IMR-90 (cell line): ENCODE results near the gene SCYGR5. TPM values are rescaled to one million over a fixed set of nuclear protein-coding genes. Genes with fewer than 3 reads are reported as not detected.

Experiments
- ATAC-seq: fragments of 200-7000 bp; cut with Tn5 transposase; 2 replicates; pipeline ENCODE4 v1.9.1; 2020; ENCODE audit warnings: low read depth, mild to moderate bottlenecking, moderate library complexity
- BruUV-seq: library from RNA; stranded (reverse); fragments of 400-500 nt; replicated peaks from 2 replicates; lab custom pipeline; 2021; lab: Mats Ljungman, UMichigan
- CTCF ChIA-PET: fragments of 300-600 bp; formaldehyde crosslinking; extraction: SDS; loops from one replicate; lab custom pipeline; 2021; ENCODE audit warnings: antibody characterized with exemption; lab: Yijun Ruan, JAX
- POLR2A ChIA-PET: fragments of 300-600 bp; sonication (Branson Sonifier 250); formaldehyde crosslinking; loops from one replicate; lab custom pipeline; 2022; ENCODE audit warnings: antibody characterized with exemption; ENCODE audit not compliant: unreplicated experiment; lab: Charles Lee
- DNase-seq: peaks from one replicate; pipeline ENCODE4 v3.0.0; 2013
- H2AFZ ChIP-seq: replicated peaks from 2 replicates; pipeline ENCODE3; 2013; ENCODE audit warnings: low read length, mild to moderate bottlenecking; ENCODE audit not compliant: poor library complexity
- H2AK5ac ChIP-seq: 2 replicates; pipeline ENCODE4 v1.6.1; 2013; ENCODE audit warnings: low read depth, low read length, inconsistent platforms
- H2AK9ac ChIP-seq: replicated peaks from 2 replicates; pipeline ENCODE3; 2013; ENCODE audit warnings: mild to moderate bottlenecking, low read depth, low read length, moderate library complexity; ENCODE audit not compliant: poor library complexity
- H2BK120ac ChIP-seq: 2 replicates; pipeline ENCODE4 v1.6.1; 2013; ENCODE audit warnings: low read depth, low read length, inconsistent platforms
- H2BK15ac ChIP-seq: 3 replicates; pipeline ENCODE4 v1.6.1; 2013; ENCODE audit warnings: low read depth, low read length, inconsistent platforms
- H2BK20ac ChIP-seq: 2 replicates; pipeline ENCODE4 v1.6.1; 2013; ENCODE audit warnings: low read depth, mild to moderate bottlenecking, inconsistent platforms, low read length, moderate library complexity
- H2BK5ac ChIP-seq: 2 replicates; pipeline ENCODE4 v1.6.1; 2013; ENCODE audit warnings: mild to moderate bottlenecking, low read depth, low read length, inconsistent platforms; ENCODE audit not compliant: poor library complexity, severe bottlenecking
- H3K14ac ChIP-seq: replicated peaks from 2 replicates; pipeline ENCODE4 v1.6.1; 2013; ENCODE audit warnings: low read depth, low read length, inconsistent platforms
- H3K18ac ChIP-seq: 2 replicates; pipeline ENCODE4 v1.6.1; 2013; ENCODE audit warnings: low read depth, low read length, control low read depth
- H3K23ac ChIP-seq: 2 replicates; pipeline ENCODE4 v1.6.1; 2013; ENCODE audit warnings: low read depth, low read length, inconsistent platforms
- H3K27ac ChIP-seq: 2 replicates; pipeline ENCODE4 v1.5.1; 2013; ENCODE audit warnings: mild to moderate bottlenecking, control low read depth, low read length; ENCODE audit not compliant: insufficient read depth
- H3K27me3 ChIP-seq: 2 replicates; pipeline ENCODE4 v1.6.1; 2013; ENCODE audit warnings: low read length; ENCODE audit not compliant: control insufficient read depth, insufficient read depth
- H3K36me3 ChIP-seq: 2 replicates; pipeline ENCODE4 v1.6.1; 2013; ENCODE audit warnings: low read length, mixed read lengths; ENCODE audit not compliant: control insufficient read depth, insufficient read depth
- H3K4ac ChIP-seq: 2 replicates; pipeline ENCODE4 v1.6.1; 2013; ENCODE audit warnings: low read depth, low read length, inconsistent platforms
- H3K4me1 ChIP-seq: 2 replicates; pipeline ENCODE4 v1.6.1; 2013; ENCODE audit warnings: low read length, mixed read lengths; ENCODE audit not compliant: control insufficient read depth, insufficient read depth
- H3K4me2 ChIP-seq: 2 replicates; pipeline ENCODE4 v1.6.1; 2013; ENCODE audit warnings: low read depth, mild to moderate bottlenecking, control low read depth, low read length, moderate library complexity
- H3K4me3 ChIP-seq: 2 replicates; pipeline ENCODE4 v1.5.1; 2013; ENCODE audit warnings: low read depth, mild to moderate bottlenecking, control low read depth, low read length, moderate library complexity; ENCODE audit not compliant: insufficient read depth
- H3K56ac ChIP-seq: 2 replicates; pipeline ENCODE4 v1.6.1; 2013; ENCODE audit warnings: low read length, inconsistent platforms; ENCODE audit not compliant: insufficient read depth; ENCODE audit errors: extremely low read depth
- H3K79me1 ChIP-seq, 2 experiments: 2 replicates each; pipeline ENCODE4 v1.6.1; 2013; ENCODE audit warnings: low read length in 2 of 2, inconsistent platforms in 1 of 2, low read depth in 1 of 2
- H3K9ac ChIP-seq: 2 replicates; pipeline ENCODE4 v1.6.1; 2013; ENCODE audit warnings: low read depth, low read length, control low read depth
- H3K9me1 ChIP-seq: 2 replicates; pipeline ENCODE4 v1.6.1; 2013; ENCODE audit warnings: low read length, inconsistent platforms; ENCODE audit not compliant: insufficient read depth
- H3K9me3 ChIP-seq: 2 replicates; pipeline ENCODE4 v1.6.1; 2013; ENCODE audit warnings: low read length; ENCODE audit not compliant: control insufficient read depth, insufficient read depth
- H4K20me1 ChIP-seq: 2 replicates; pipeline ENCODE4 v1.6.1; 2013; ENCODE audit warnings: low read length, inconsistent platforms; ENCODE audit not compliant: insufficient read depth
- H4K5ac ChIP-seq: 2 replicates; pipeline ENCODE4 v1.6.1; 2013; ENCODE audit warnings: mild to moderate bottlenecking, low read depth, low read length, control low read depth
- H4K8ac ChIP-seq, 2 experiments: 2 replicates each; pipeline ENCODE4 v1.6.1; 2013; ENCODE audit warnings: low read depth in 2 of 2, low read length in 2 of 2, control low read depth in 1 of 2, inconsistent platforms in 1 of 2
- H4K91ac ChIP-seq: 2 replicates; pipeline ENCODE4 v1.6.1; 2013; ENCODE audit warnings: low read depth, low read length, inconsistent platforms; ENCODE audit not compliant: insufficient read depth
- BHLHE40 ChIP-seq: fragments of 150-350 bp; IDR thresholded peaks from 2 replicates; pipeline ENCODE4 v1.6.1; 2016; ENCODE audit warnings: mild to moderate bottlenecking, low read depth, low read length
- ELK1 ChIP-seq: fragments of 150-350 bp; IDR thresholded peaks from 2 replicates; pipeline ENCODE4 v1.6.1; 2016; ENCODE audit warnings: low read depth, mild to moderate bottlenecking, low read length, moderate library complexity, borderline replicate concordance
- FOS ChIP-seq: fragments of 150-350 bp; IDR thresholded peaks from 2 replicates; pipeline ENCODE4 v1.6.1; 2016; ENCODE audit warnings: low read depth, low read length
- MAZ ChIP-seq: IDR thresholded peaks from 2 replicates; pipeline ENCODE4 v1.6.1; 2012; ENCODE audit warnings: low read depth, mild to moderate bottlenecking, low read length, improper control_type of control experiment, moderate library complexity, borderline replicate concordance
- NFE2L2 ChIP-seq: fragments of 150-350 bp; IDR thresholded peaks from 2 replicates; pipeline ENCODE4 v1.6.1; 2016; ENCODE audit warnings: low read depth, mild to moderate bottlenecking, low read length
- POLR2A ChIP-seq: IDR thresholded peaks from 2 replicates; pipeline ENCODE4 v1.6.1; 2012; ENCODE audit warnings: mild to moderate bottlenecking, low read depth, low read length
- RAD21 ChIP-seq: IDR thresholded peaks from 2 replicates; pipeline ENCODE4 v1.6.1; 2012; ENCODE audit warnings: low read length, improper control_type of control experiment
- RFX5 ChIP-seq: IDR thresholded peaks from 2 replicates; pipeline ENCODE4 v1.8.0; 2012; ENCODE audit warnings: low read depth, mild to moderate bottlenecking, low read length, moderate library complexity
- SMC3 ChIP-seq: fragments of 150-350 bp; IDR thresholded peaks from 2 replicates; pipeline ENCODE4 v1.6.1; 2016; ENCODE audit warnings: low read depth, mild to moderate bottlenecking, antibody characterized with exemption, low read length, moderate library complexity
- WGBS, 2 experiments: methylation state at CpG; one replicate each; pipeline versions ENCODE4 v1.1.5 to v1.1.7; 2013; ENCODE audit warnings: missing lambda C conversion rate in 2 of 2; ENCODE audit not compliant: insufficient read length in 1 of 2; ENCODE audit errors: extremely low coverage in 2 of 2; 5-methylcytosine and 5-hydroxymethylcytosine counted together
- dilution Hi-C: fragments of 300-500 bp; cut with HindIII; formaldehyde crosslinking; loops from one replicate; pipeline ENCODE4 v1.14.3; 2018; ENCODE audit warnings: low sequenced_read_pairs; ENCODE audit not compliant: unreplicated experiment
- in situ Hi-C: fragments of 300-500 bp; cut with MboI; formaldehyde crosslinking; loops from 3 replicates; pipeline ENCODE4 v1.14.3; 2019; ENCODE audit warnings: low sequenced_read_pairs, inconsistent platforms, mixed read lengths
- intact Hi-C: fragments of 100-400 bp; cut with micrococcal nuclease; formaldehyde crosslinking; loops from 2 replicates; pipeline ENCODE4 v1.10.0; 2022
- polyA plus RNA-seq, 3 experiments: library from polyadenylated mRNA; depleted of rRNA; stranded (reverse); fragments of >200 nt; gene quantifications; 2 replicates each; pipeline ENCODE4 v1.2.3, GENCODE V29; 2012; ENCODE audit warnings: low replicate concordance in 1 of 3
- total RNA-seq: library from RNA; depleted of rRNA; stranded (reverse); fragments of >200 nt; gene quantifications from 2 replicates; pipeline ENCODE4 v1.2.3, GENCODE V29; 2012

The SCYGR5 gene
- total and polyA plus RNA-seq, 2 of the 4 experiments (the other 2 are of a cell fraction): not detected

DNA sequence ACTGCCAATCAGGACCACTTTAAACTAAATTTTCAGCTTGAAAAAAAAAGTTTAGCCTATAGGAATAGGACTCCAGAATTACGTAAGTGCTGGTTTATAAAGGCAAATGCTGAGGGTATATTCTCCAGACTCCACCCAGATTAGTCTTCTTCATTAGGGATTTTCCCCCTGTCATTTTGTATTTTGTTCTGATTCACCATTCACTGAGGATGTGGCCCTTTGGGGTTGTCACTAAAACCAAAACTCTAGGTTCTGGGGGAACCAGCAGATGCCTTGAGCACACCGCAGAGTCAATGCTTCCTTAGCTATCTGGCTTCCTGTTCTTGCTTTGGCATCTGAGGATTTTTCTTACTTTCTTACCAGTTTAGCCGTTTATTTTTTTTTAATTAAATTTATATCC lies 38.8 kb upstream of the SCYGR5 start:
- H3K23ac ChIP-seq: no peak overlapping the region
- no peak overlapping the region for H3K4me2 ChIP-seq
- no peaks in the 10 kb centered on the region for H4K20me1 ChIP-seq
- H3K9ac ChIP-seq: no peak overlapping the region
- no TSS peak for BruUV-seq
- no peak overlapping the region for H3K56ac ChIP-seq
- no peak overlapping the region for H2BK120ac ChIP-seq
- ChIA-PET POLR2A (interaction anchor here (0.7 kb wide), 1 partner anchor 381 kb away, joined by 15 read pairs; no protein-coding TSS in a partner anchor), CTCF (no interaction called here)
- no peak overlapping the region for H4K8ac ChIP-seq
- no peaks in the 10 kb centered on the region for H3K9me3 ChIP-seq
- H3K79me1 ChIP-seq: no peaks in the 10 kb centered on the region
- dilution Hi-C loops (no loop called here), in situ Hi-C loops (no loop called here), intact Hi-C loops (no loop called here)
- no peaks in the 10 kb centered on the region for H3K36me3 ChIP-seq
- no peak overlapping the region for H2AK9ac ChIP-seq
- no peak overlapping the region for H3K4ac ChIP-seq
- no peak overlapping the region for H3K4me3 ChIP-seq
- no peak overlapping the region for H2BK5ac ChIP-seq
- no peak overlapping the region for H3K14ac ChIP-seq
- no peak overlapping the region for H2BK20ac ChIP-seq
- no peak overlapping the region for H4K91ac ChIP-seq
- no peak overlapping the region for H3K27ac ChIP-seq
- no peak overlapping the region for H2AFZ ChIP-seq
- no peak overlapping the region for H2BK15ac ChIP-seq
- no peak for TF ChIP-seq BHLHE40
- TF ChIP-seq RFX5: no peak
- TF ChIP-seq POLR2A: no peak
- TF ChIP-seq MAZ: no peak
- no peak for TF ChIP-seq FOS
- TF ChIP-seq SMC3: no peak
- TF ChIP-seq RAD21: no peak
- TF ChIP-seq NFE2L2: no peak
- TF ChIP-seq ELK1: no peak
- no CpG with 5 or more reads among the region's 3 CpGs for WGBS, 2 experiments
- DNase-seq: no peak
- no peak overlapping the region for H4K5ac ChIP-seq
- no peaks in the 10 kb centered on the region for H3K27me3 ChIP-seq
- no peak for ATAC-seq
- H3K18ac ChIP-seq: no peak overlapping the region
- H3K9me1 ChIP-seq: no peaks in the 10 kb centered on the region
- H3K4me1 ChIP-seq: peaks cover 1% of the 10 kb centered on the region; the same call in 1 of the 2 replicates
- no peak overlapping the region for H2AK5ac ChIP-seq
